Fibroblast of the conjunctiva (primary cell): ENCODE measurements around the gene SEPTIN3.

Experiments
- DNase-seq: peaks from one replicate; pipeline ENCODE4 v3.0.0-alpha.2; 2010; ENCODE audit warnings: low read depth

SEPTIN3 gene, protein sequence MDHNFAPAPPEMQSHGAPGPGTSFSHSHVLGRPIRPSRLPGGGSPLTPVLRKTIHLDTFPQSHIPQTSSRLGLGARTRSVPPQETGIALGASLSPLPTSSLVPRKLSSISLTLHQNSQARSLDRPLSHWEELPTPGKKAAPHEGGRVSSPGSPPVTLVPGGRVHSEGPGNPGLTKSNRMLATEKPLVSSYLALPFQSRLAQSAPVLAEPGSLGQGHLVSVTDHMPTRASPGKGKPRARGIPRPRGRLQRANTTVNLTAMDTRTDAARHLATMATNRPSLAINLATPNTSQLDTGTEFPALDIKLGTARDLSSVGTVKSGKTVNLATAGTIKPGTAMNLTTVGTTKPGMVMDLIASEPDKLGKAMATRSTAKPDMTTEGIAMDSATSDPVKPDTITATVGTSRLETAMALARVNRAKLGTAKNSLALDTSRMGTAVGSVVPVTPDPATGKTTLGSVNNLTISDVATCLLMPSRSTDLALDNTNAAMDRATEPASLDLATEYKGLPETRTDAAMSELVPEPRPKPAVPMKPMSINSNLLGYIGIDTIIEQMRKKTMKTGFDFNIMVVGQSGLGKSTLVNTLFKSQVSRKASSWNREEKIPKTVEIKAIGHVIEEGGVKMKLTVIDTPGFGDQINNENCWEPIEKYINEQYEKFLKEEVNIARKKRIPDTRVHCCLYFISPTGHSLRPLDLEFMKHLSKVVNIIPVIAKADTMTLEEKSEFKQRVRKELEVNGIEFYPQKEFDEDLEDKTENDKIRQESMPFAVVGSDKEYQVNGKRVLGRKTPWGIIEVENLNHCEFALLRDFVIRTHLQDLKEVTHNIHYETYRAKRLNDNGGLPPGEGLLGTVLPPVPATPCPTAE

DNA sequence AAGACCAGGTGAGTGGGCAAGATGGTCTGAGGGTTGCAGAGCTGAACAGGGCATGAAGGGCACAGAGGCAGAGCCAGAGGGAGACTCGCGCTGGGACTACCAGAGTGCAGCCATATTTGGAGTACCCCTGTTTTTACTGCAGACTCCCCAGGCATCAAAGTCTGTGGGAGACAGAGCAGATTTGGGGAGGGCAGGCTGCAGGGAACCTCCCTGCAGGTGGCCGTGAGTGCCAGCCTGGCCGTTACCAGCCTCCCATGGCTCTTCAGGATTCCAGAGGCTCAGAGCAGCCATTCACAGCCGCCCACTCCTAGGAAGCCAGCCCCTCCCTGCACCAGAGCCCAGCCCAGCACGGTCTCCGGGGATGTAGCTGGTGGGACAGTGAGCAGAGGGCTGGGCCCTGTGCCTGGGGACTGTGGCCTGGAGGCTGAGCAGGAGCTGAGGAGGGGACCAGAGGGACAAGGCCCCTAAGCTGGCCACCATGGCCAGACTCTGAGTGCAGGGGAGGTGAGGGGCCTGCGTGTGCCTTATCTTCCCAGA lies at the start of gene SEPTIN3:
Gene SEPTIN3, plus strand, starts transcription at position 334 of the 537 bp plus-strand sequence. CDS start 2,050 bp downstream, outside the sequence.
- no peak for DNase-seq

GRCh38 chr22:41920271-41920976 lies 48.8 kb upstream of the SEPTIN3 start:
- DNase-seq, result no peak

- no peak for DNase-seq
Observed at GRCh38 chr22:41922328-41922727, 46.9 kb upstream of the SEPTIN3 start.

- no peak for DNase-seq
Observed at GRCh38 chr22:41922940-41923594, 46.2 kb upstream of the SEPTIN3 start.

- no peak for DNase-seq
Observed at GRCh38 chr22:41923595-41924276, 45.5 kb upstream of the SEPTIN3 start.

- DNase-seq, result no peak
Observed at GRCh38 chr22:41925783-41926460, 43.3 kb upstream of the SEPTIN3 start.

DNA sequence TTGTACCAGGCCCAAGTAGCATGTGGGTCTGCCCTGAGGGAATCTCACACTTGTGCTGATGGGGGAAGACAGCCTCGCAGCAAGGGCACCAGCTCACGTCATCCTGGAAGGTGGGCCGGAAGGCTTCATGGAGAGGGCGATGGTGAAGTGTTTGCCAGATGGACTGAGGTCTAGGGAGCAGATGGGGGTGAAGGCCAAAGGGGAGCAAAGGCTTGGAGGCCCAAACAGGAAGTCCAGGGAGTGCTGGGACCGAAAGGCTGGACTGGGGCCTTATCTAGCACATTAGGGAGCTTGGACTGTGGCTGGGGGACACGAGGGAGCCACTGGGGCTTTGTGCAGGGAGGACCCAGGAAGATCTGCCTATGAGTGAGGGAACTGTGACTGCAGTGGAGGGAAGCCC lies 41.4 kb upstream of the SEPTIN3 start:
- DNase-seq, result no peak

DNA sequence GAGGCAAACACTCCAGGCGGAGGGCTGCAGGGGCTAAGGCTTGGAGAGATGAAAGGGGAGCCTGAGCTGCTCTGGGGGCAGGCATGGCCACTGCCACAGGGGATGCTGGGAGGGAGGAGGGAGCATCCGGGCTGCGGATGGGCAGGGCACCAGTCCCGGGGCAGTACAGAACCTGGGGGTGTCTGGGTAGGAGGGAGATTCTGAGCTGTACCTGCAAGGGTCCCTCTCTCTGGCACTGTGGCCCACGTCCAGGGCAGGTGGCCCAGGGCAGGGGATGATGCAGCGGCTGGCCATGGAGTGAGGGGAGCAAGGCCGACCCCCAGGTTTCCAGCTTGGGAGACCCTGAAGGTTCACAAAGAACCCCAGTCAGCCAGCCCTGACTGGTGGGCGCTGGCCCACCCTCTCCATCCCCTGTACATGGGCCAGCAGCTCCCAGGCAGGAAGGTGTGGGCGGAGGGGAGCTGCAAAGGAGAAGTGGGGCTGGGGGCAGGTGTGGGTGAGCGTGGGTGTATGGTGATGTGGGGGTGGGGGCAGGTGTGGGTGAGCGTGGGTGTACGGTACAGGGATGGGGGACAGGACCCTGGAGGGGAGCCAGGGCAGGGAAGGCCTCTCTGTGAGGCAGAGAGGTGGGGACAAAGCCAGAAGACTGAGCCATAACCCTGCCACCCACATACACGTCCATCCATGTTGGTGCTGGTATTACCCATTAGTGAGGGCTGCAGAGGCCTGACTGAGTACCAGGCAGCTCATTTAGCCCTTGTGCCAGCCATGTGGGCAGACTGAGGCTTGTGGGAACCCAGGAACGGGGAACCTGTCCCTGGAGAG lies 40.4 kb upstream of the SEPTIN3 start:
- DNase-seq, result no peak

DNA sequence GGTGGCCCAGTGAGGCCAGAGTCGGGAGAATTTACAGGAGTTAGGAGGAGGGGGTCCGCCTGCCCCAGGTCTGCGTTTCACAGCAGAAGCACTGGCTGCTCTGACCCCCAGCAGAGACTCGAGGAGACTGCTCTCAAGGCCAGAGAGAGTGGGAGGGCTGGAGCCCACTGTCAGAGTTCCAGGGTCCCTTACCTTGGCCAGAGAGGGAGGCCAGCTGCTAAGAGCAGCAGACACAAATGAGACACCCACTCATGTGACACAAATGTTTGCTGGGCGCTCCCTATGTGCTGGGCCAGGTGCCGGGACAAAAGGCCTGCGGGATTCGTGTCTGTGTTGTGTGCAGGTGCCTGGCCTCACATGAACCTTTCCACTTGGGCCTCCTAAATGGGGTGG lies 39.8 kb upstream of the SEPTIN3 start:
- no peak for DNase-seq

DNA sequence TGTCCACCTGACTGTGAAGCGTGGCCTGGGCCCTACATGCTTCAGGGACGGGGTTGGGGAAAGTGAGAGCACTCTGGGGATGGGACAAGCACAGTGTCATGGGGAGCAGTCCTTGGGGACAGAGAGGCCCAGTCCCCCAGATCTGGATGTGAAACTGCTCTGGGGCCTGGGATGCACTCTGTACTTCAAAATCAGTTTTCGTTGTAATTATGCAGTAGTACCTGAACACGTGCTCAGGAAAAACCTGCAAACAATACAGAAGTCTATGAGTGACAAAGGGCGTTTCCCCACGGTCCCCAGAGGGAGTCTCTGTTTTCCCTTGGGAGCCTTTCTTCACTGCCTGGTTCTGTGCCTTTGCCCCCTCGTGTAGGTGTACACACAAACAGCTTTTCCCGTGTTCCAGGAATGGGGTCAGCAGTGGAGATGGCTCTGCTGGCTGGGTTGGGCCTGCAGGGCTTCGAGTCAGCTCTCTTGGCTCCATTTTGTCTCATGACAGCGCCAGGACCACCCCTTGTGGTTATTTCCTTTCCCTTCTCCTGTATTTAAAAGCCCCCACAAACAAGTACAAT lies 37.5 kb upstream of the SEPTIN3 start:
- no peak for DNase-seq

DNA sequence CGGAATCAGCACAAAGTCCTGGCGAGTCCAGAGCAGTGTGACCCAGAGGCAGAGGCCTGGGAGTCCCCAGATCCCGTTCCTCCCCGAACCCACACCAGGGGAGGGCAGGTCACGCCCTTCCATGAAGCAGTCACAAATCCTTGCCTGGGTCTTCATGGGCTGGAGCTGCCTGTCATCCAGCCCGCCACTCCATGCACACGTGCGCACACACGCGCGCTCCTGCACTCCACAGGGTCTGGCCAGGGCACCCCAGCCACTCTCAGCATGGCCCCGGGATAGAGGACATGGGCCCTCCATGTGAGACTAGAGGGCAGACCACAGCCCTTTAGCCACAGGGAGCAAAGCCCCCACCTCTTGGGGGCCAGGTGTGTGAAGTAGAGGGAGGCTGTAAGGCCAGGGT lies 36.9 kb upstream of the SEPTIN3 start:
- no peak for DNase-seq

DNA sequence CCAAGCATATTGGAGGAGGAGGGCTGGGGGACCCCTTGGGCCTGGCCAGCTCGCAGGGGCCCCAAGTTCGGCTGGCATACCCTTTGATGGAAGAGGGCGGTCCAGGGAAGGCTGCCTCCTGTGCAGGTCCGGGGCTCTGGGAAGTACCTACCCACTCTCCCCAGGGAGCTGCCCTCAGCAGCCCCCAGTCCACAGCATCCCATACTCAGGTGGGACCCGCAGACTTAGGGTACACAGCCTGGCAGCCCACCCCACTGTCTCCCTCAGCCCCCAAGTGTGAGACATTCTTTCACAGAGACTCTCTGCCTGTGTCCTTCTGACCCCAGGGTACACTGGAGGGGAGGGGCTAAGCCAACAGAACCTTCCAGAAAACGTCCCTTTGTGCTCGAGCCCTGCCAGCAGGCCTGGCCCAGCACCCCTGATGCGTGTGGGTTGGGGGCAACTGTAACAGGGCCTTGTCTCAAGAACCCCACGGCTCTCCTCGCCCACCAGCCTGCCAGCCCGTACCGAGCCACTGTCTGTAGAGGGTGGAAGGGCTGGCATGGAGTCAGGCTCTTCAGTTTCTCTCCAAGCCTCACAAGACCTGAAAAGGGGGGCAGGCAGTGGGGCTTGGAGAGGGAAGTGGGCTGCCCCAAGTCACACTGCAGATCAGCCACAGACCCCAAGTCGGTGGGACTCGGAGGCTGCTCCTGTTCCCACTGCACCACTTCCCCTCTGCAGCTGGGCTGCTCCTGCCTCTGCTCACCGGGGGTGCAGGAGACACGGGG lies 35.6 kb upstream of the SEPTIN3 start:
- no peak for DNase-seq

DNA sequence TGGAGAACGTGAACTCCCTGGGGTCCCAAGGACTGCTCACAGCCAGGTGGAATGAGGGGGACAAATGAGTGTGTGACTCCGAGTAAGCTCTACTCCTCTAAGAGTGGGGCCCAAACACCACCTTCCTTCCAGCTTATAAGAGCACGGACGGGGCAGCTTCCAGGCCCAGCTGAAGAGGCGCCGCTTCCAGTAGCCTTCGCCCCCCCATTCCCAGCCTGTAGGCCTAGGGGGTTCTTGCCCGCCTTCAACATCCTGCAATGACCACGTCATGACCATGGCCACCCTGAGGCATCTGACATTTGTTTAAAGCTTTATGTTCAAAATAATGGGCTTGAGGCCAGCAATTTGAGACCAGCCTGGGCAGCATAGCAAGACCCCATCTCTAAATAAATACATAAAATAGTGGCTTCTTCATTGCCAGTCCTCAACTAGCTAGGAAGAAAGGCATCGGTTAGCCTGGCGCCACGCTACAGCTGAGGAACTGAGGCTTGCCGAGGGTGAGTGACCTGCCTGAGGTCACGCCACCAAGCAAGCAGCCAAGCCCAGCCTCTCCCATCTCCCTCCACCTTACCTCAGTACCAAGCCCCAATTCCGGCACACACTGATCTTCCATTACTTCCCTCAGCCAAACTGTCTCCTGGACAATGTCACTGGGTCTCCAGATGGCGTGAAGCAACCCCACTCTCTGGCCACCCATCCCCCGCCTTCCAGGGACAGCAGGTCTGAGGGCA lies 34.8 kb upstream of the SEPTIN3 start:
- no peak for DNase-seq

DNA sequence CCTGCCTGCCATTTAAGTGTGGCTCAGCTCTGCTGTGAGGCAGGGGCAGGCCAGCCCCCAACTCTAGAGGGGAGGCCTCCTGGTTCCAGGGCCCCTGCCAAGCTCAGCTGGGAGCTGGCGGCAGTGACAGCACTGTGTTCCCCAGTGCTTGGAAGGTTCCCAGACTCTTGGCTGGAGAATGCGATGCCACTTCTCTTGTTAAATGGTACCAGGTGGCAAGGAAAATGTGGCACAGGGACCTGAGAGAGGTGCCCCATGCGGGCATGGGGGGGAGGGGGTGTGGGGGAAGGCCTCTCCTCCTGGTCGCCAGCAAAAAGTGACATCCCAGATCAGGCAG lies 34.3 kb upstream of the SEPTIN3 start:
- no peak for DNase-seq

DNA sequence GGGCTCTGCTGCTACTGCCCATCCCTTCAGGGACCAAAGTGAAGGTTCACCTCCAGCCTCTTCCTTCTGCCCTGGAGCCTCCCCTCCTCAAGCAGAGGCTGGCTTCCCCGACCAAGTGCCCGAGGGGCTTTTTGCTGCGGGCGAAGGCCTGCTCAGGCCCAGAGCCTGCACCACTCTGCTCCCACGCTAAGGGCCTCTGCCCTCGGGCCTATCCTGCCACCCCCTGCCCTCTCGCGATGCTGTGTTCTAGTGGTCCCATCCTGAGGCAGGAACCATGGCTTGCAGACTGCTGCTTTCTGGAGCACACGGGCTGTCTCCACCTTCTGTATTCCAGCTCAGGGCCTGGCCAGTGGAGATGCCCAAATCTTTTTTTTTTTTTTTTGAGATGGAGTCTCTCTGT lies 33.7 kb upstream of the SEPTIN3 start:
- DNase-seq, result no peak

GRCh38 chr22:41936894-41937169 lies 32.4 kb upstream of the SEPTIN3 start:
- no peak for DNase-seq

GRCh38 chr22:41939981-41940831 lies 29.0 kb upstream of the SEPTIN3 start:
- no peak for DNase-seq
